DND-41 (cell line): ENCODE measurements around the gene FPR3.

ENCODE experiments used
- ATAC-seq: fragments of 200-7000 bp; cut with Tn5 transposase; 3 replicates; pipeline ENCODE4 v1.9.1; 2021; ENCODE audit warnings: low read depth; ENCODE audit not compliant: insufficient read depth
- DNase-seq: peaks from one replicate; pipeline ENCODE4 v3.0.0-alpha.2; 2020
- H2AFZ ChIP-seq: 2 replicates; pipeline ENCODE4 v1.6.0; 2012; ENCODE audit warnings: low read depth, low read length
- H3K27ac ChIP-seq: 2 replicates; pipeline ENCODE4 v1.5.1; 2012; ENCODE audit warnings: low read length, inconsistent platforms
- H3K27me3 ChIP-seq: fragments of 200-600 bp; sonication (generic); 2 replicates; pipeline ENCODE4 v1.6.0; 2012; ENCODE audit warnings: low read length, mild to moderate bottlenecking, inconsistent platforms; ENCODE audit not compliant: insufficient read depth, poor library complexity
- H3K36me3 ChIP-seq: 2 replicates; pipeline ENCODE4 v1.5.1; 2012; ENCODE audit warnings: low read length, inconsistent platforms; ENCODE audit not compliant: insufficient read depth
- H3K4me1 ChIP-seq: 2 replicates; pipeline ENCODE4 v1.5.1; 2012; ENCODE audit warnings: mild to moderate bottlenecking, low read length; ENCODE audit not compliant: insufficient read depth
- H3K4me2 ChIP-seq: 2 replicates; pipeline ENCODE4 v1.6.0; 2012; ENCODE audit warnings: mild to moderate bottlenecking, moderate library complexity, low read length, inconsistent platforms; ENCODE audit not compliant: insufficient read depth
- H3K4me3 ChIP-seq, 2 experiments: fragments of 200-600 bp in 1 of 2; shearing (Covaris generic) in 1 of 2; 2 replicates each; pipeline ENCODE4 v1.5.1; 2012 to 2016; ENCODE audit warnings: inconsistent platforms in 2 of 2, low read length in 2 of 2, mild to moderate bottlenecking in 2 of 2, low read depth in 1 of 2, moderate library complexity in 1 of 2
- H3K79me2 ChIP-seq: 2 replicates; pipeline ENCODE4 v1.6.0; 2012; ENCODE audit warnings: low read length, inconsistent platforms; ENCODE audit not compliant: insufficient read depth
- H3K9ac ChIP-seq: 2 replicates; pipeline ENCODE4 v1.6.0; 2012; ENCODE audit warnings: low read depth, mild to moderate bottlenecking, inconsistent platforms, low read length, moderate library complexity
- H3K9me3 ChIP-seq: 2 replicates; pipeline ENCODE4 v1.5.1; 2012; ENCODE audit warnings: low read length, moderate library complexity, mild to moderate bottlenecking, inconsistent platforms; ENCODE audit not compliant: insufficient read depth, severe bottlenecking
- H4K20me1 ChIP-seq: 2 replicates; pipeline ENCODE4 v1.6.0; 2012; ENCODE audit warnings: low read length; ENCODE audit not compliant: insufficient read depth
- EZH2 ChIP-seq: IDR thresholded peaks from 3 replicates; pipeline ENCODE4 v1.6.1; 2012; ENCODE audit warnings: borderline replicate concordance, low read depth, mild to moderate bottlenecking, moderate library complexity, low read length, inconsistent platforms; ENCODE audit not compliant: severe bottlenecking
- TF ChIP-seq, protein P1 (sequence below): IDR thresholded peaks from 2 replicates; pipeline ENCODE4 v1.5.1; 2012; ENCODE audit warnings: borderline replicate concordance, low read length, moderate library complexity, mild to moderate bottlenecking; ENCODE audit not compliant: poor library complexity, severe bottlenecking; ENCODE audit errors: extremely low read depth

The FPR3 gene

GRCh38 chr19:51765086-51765485 lies 29.9 kb upstream of the FPR3 start:
- no peak overlapping the region for H2AFZ ChIP-seq

GRCh38 chr19:51766461-51766860 lies 28.5 kb upstream of the FPR3 start:
- Histone ChIP-seq H2AFZ (no peak overlapping the region), H3K4me3 (no peak overlapping the region), H3K79me2 (no peaks in the 10 kb centered on the region), H3K27me3 (peaks cover 3% of the 10 kb centered on the region), H3K9ac (no peak overlapping the region), H4K20me1 (no peaks in the 10 kb centered on the region), H3K9me3 (no peaks in the 10 kb centered on the region), H3K36me3 (no peaks in the 10 kb centered on the region), H3K4me1 (no peaks in the 10 kb centered on the region), H3K27ac (no peak overlapping the region), H3K4me2 (no peak overlapping the region)
- ATAC-seq: no peak
- TF ChIP-seq EZH2: no peak
- TF ChIP-seq, protein P1, sequence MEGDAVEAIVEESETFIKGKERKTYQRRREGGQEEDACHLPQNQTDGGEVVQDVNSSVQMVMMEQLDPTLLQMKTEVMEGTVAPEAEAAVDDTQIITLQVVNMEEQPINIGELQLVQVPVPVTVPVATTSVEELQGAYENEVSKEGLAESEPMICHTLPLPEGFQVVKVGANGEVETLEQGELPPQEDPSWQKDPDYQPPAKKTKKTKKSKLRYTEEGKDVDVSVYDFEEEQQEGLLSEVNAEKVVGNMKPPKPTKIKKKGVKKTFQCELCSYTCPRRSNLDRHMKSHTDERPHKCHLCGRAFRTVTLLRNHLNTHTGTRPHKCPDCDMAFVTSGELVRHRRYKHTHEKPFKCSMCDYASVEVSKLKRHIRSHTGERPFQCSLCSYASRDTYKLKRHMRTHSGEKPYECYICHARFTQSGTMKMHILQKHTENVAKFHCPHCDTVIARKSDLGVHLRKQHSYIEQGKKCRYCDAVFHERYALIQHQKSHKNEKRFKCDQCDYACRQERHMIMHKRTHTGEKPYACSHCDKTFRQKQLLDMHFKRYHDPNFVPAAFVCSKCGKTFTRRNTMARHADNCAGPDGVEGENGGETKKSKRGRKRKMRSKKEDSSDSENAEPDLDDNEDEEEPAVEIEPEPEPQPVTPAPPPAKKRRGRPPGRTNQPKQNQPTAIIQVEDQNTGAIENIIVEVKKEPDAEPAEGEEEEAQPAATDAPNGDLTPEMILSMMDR: no peak
- DNase-seq: no peak

More at GRCh38 chr19:51765086-51765485, 29.9 kb upstream of the FPR3 start:
- Histone ChIP-seq H3K79me2 (no peaks in the 10 kb centered on the region), H3K9me3 (no peaks in the 10 kb centered on the region), H4K20me1 (no peaks in the 10 kb centered on the region), H3K27ac (no peak overlapping the region), H3K27me3 (no peaks in the 10 kb centered on the region), H3K4me1 (no peaks in the 10 kb centered on the region), H3K36me3 (no peaks in the 10 kb centered on the region), H3K4me2 (no peak overlapping the region), H3K4me3 (no peak overlapping the region), H3K9ac (no peak overlapping the region)
- no peak for TF ChIP-seq EZH2
- TF ChIP-seq, protein P1: no peak
- no peak for DNase-seq
- no peak for ATAC-seq

DNA sequence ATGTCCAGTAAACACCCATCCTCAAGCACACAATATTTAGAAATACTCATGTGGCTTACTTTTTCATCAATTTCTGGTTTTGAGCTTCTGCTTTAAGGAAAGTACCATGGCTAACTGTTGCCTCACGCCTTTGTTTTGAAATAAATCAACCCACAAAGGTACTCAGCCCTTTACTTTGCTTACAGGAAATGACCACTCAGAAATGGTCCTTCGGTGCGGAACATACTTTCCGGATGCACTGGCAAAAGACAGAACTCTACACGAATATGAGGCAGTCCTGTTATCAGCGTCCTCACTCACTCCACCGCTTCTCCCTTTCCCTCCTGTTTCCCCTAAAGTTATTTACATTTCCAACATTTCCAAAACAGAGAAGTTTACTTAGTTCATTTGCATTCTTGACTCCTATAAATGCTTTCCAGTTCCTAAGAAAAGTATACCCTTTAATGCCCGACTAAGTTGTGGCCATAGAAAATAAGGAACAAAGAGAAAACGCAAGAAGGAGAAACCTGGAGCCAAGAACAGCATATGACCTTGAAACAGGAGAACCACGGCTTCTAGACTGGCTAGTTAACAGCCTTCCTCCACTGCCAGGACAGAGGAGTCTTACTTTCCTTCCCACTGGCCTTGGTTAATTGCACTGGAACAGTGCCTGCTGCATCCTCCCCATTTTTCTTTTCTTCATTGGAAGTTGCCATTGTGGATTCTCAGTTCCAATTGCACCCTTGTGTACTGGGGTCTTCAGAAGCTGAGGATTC lies 23.4 kb upstream of the FPR3 start:
- H3K79me2 ChIP-seq: no peaks in the 10 kb centered on the region
- no peak overlapping the region for H3K27ac ChIP-seq
- no peaks in the 10 kb centered on the region for H3K4me1 ChIP-seq
- no peak overlapping the region for H3K9ac ChIP-seq
- no peak overlapping the region for H3K4me2 ChIP-seq
- no peak for DNase-seq
- no peak overlapping the region for H2AFZ ChIP-seq
- peaks cover 12% of the 10 kb centered on the region for H3K27me3 ChIP-seq
- H3K4me3 ChIP-seq: no peak overlapping the region
- no peak for ATAC-seq
- TF ChIP-seq, protein P1: no peak
- no peak for TF ChIP-seq EZH2
- H4K20me1 ChIP-seq: no peaks in the 10 kb centered on the region
- no peaks in the 10 kb centered on the region for H3K36me3 ChIP-seq
- no peaks in the 10 kb centered on the region for H3K9me3 ChIP-seq
